SK-N-SH treated with all-trans-retinoic acid at 6 μM for 48 hours (cell line): ENCODE measurements around the gene CADM1.

Experiments
- ATAC-seq: fragments of 200-7000 bp; cut with Tn5 transposase; 3 replicates; pipeline ENCODE4 v1.9.1; 2020; ENCODE audit warnings: mild to moderate bottlenecking, moderate library complexity
- ARNTL ChIP-seq: fragments of 450-650 bp; formaldehyde crosslinking; IDR thresholded peaks from 2 replicates; pipeline ENCODE4 v1.5.0; 2020; ENCODE audit warnings: low read depth, mild to moderate bottlenecking, moderate library complexity, borderline replicate concordance
- BACH2 ChIP-seq: fragments of 250-450 bp; sonication (Bioruptor Pico); IDR thresholded peaks from 2 replicates; pipeline ENCODE4 v1.9.0; 2021; ENCODE audit warnings: mild to moderate bottlenecking, borderline replicate concordance
- CSRNP3 ChIP-seq: fragments of 250-450 bp; sonication (Bioruptor Pico); IDR thresholded peaks from 2 replicates; pipeline ENCODE4 v1.5.1; 2021; ENCODE audit warnings: mild to moderate bottlenecking, moderate library complexity
- GLIS3 ChIP-seq: fragments of 250-450 bp; sonication (Bioruptor Pico); IDR thresholded peaks from 2 replicates; pipeline ENCODE4 v1.5.0; 2020; ENCODE audit warnings: mild to moderate bottlenecking, moderate library complexity
- ISL1 ChIP-seq: fragments of 250-450 bp; sonication (Bioruptor Pico); IDR thresholded peaks from 2 replicates; pipeline ENCODE4 v2.1.2; 2022; ENCODE audit warnings: mild to moderate bottlenecking, moderate library complexity
- OSR1 ChIP-seq: fragments of 250-450 bp; sonication (Bioruptor Pico); IDR thresholded peaks from 2 replicates; pipeline ENCODE4 v1.8.0; 2022; ENCODE audit warnings: moderate library complexity, mild to moderate bottlenecking, inconsistent platforms
- POU6F1 ChIP-seq: fragments of 250-450 bp; sonication (Bioruptor Pico); IDR thresholded peaks from 2 replicates; pipeline ENCODE4 v1.8.0; 2021; ENCODE audit warnings: low read depth, mild to moderate bottlenecking, moderate library complexity, borderline replicate concordance
- SNAI2 ChIP-seq: fragments of 250-450 bp; sonication (Bioruptor Pico); IDR thresholded peaks from 2 replicates; pipeline ENCODE4 v1.5.0; 2020; ENCODE audit warnings: mild to moderate bottlenecking, moderate library complexity
- TOX ChIP-seq: fragments of 250-450 bp; sonication (Bioruptor Pico); IDR thresholded peaks from 2 replicates; pipeline ENCODE4 v1.8.0; 2021; ENCODE audit warnings: mild to moderate bottlenecking, moderate library complexity, borderline replicate concordance
- TSHZ2 ChIP-seq: fragments of 250-450 bp; sonication (Bioruptor Pico); IDR thresholded peaks from 2 replicates; pipeline ENCODE4 v1.5.0; 2020; ENCODE audit warnings: mild to moderate bottlenecking, moderate library complexity
- ZC3H10 ChIP-seq: fragments of 250-450 bp; sonication (Bioruptor Pico); IDR thresholded peaks from 2 replicates; pipeline ENCODE4 v1.5.1; 2021; ENCODE audit warnings: mild to moderate bottlenecking, moderate library complexity
- ZNF565 ChIP-seq: fragments of 450-650 bp; formaldehyde crosslinking; conservative IDR thresholded peaks from 2 replicates; pipeline ENCODE4 v1.5.0; 2020; ENCODE audit warnings: low read depth, mild to moderate bottlenecking, moderate library complexity
- ZNF70 ChIP-seq: fragments of 450-650 bp; formaldehyde crosslinking; IDR thresholded peaks from 2 replicates; pipeline ENCODE4 v1.5.0; 2020; ENCODE audit warnings: mild to moderate bottlenecking, moderate library complexity
- ZNF8 ChIP-seq: fragments of 450-650 bp; formaldehyde crosslinking; IDR thresholded peaks from 2 replicates; pipeline ENCODE4 v1.5.0; 2020; ENCODE audit warnings: mild to moderate bottlenecking, moderate library complexity

CADM1 gene

GRCh38 chr11:115518983-115519628, 14.9 kb upstream of the CADM1 start:
- TF ChIP-seq ZNF565 (CRISPR knock-in tag), result no peak
- no peak for TF ChIP-seq POU6F1 (CRISPR knock-in tag)
- TF ChIP-seq ISL1, result no peak
- ATAC-seq, result no peak

- no peak for TF ChIP-seq ISL1
- ATAC-seq, result no peak
Measured at GRCh38 chr11:115515647-115516395, 11.6 kb upstream of the CADM1 start.

- ATAC-seq, result no peak
- TF ChIP-seq ZC3H10 (no peak), POU6F1 (CRISPR knock-in tag) (no peak), BACH2 (CRISPR knock-in tag) (no peak), GLIS3 (CRISPR knock-in tag) (no peak), ARNTL (CRISPR knock-in tag) (no peak), TOX (CRISPR knock-in tag) (no peak), ZNF70 (CRISPR knock-in tag) (no peak), CSRNP3 (CRISPR knock-in tag) (no peak), OSR1 (CRISPR knock-in tag) (no peak), SNAI2 (CRISPR knock-in tag) (no peak)
- TF ChIP-seq, all 23 proteins: peak for 0
Measured at GRCh38 chr11:115506954-115507675, 2.9 kb upstream of the CADM1 start.

GRCh38 chr11:115505175-115505574, 960 bp upstream of the CADM1 start:
- no peak for ATAC-seq
- TF ChIP-seq ZNF8 (CRISPR knock-in tag) (no peak), BACH2 (CRISPR knock-in tag) (no peak), OSR1 (CRISPR knock-in tag) (no peak), TSHZ2 (CRISPR knock-in tag) (no peak), POU6F1 (CRISPR knock-in tag) (no peak), ZNF565 (CRISPR knock-in tag) (no peak), ZNF70 (CRISPR knock-in tag) (no peak)
